Measurements from ENCODE around the gene ZNF423.

Gene ZNF423

DNA sequence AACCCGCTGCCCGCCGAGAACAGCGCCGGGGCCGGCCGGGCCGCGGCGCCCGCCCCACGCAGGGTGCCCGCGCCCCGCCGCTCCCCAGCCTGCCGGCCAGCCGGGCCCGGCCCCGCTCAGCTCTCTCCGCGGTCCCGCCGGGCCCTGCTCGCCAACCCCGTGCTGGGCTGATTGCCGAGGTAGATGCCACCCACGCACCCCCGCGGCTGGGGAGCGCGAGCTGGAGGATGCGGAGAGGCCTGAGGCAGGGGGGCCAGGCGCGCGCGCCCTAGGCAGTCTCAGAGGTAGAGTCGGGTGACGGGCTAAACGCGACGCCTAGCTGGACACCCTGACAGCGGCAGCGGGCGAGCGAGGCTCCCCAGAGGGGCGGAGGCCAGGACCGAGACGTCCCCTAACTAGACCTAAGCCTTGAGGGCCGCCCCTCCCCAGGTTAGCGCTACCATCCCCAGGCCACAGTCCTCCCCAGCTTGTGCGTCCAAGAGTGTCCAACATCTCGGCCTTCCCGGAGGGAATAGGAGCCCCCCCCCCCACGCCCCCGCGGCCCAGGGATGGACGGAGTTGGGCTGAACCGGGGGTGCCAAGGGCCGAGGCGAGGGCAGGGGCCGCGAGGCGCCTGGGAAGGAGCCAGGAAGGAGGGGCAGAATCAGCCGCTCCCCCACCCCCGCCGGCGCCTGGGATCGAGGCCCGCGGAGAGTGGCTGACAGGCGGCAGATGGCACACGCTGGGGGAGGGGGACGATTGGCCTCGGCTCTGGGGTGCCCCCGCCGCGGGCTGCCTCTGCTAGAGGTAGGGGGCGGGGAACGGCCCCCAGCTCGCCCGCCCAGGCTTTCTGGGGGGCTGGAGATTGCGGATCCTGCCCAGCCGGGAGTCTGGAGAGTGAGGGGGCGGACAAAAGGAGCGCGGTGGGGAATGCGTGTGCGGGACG is 2.5 kb upstream of the ZNF423 start:
- Histone ChIP-seq H3K9ac (ENCODE audit: insufficient read length, low read depth) (peak overlapping the region; percentile 95), H3K4me1 (ENCODE audit: insufficient read depth, insufficient read length) (peaks cover 6% of the 10 kb centered on the region), H3K27me3 (ENCODE audit: insufficient read depth, insufficient read length) (peaks cover 8% of the 10 kb centered on the region), H3K9me3 (ENCODE audit: insufficient read depth, low read length) (no peaks in the 10 kb centered on the region), H3K4me3 (ENCODE audit: insufficient read length, low read depth) (peak overlapping the region; percentile 72), H3K36me3 (ENCODE audit: insufficient read depth, insufficient read length, low read length) (peaks cover 8% of the 10 kb centered on the region)
- no peak for DNase-seq (ENCODE audit: low read depth, low spot score)
- TF ChIP-seq SUZ12 (IDR thresholded peaks at IDR 0.05; ENCODE audit: extremely low read depth, insufficient read depth, insufficient read length), result no peak
- no peak for TF ChIP-seq ZNF274 (IDR thresholded peaks at IDR 0.05; ENCODE audit: low read depth, low read length)
- no peak for TF ChIP-seq YY1 (IDR thresholded peaks at IDR 0.05; ENCODE audit: insufficient read depth, insufficient read length)

DNA sequence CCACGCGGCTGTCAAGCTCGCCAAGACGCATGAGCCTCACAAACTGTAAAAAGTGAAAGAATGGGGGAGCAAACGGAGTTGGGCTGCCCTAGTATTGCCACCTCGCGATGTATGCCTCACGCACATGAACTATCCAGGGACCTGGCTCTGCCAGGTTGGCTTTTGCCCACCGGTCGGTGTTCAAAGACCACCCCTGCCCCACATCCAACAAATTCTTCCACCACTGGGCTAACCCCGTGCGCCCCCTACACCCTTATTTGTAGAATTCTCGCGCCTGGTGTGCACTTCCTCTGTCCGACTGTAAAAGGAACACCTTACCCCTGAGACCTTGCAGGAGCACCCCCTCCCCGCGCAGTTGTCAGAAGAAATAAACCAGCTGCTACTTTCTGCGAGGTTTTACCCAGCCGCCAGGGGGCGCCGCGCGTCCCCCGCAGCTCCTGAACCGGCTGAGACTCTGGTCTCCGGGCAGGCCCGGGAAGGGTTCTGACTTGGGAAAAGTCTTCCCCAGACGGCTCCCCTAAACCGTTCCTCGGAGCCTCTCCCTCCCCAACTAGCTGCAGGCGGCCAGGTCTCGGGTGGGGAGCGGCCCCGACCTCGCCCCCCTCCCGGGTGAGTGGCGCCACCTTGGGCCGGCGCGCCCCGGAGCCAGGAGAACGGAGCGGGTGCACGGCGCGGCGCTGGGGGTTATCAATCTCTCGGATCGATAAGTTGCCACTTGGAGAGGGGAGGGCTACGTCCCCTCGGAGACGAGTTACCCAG is 1.7 kb upstream of the ZNF423 start:
- DNase-seq (ENCODE audit: low read depth, low spot score), result peak; percentile 79
- H3K9ac ChIP-seq (ENCODE audit: insufficient read length, low read depth), result peak overlapping the region; percentile 95

DNA sequence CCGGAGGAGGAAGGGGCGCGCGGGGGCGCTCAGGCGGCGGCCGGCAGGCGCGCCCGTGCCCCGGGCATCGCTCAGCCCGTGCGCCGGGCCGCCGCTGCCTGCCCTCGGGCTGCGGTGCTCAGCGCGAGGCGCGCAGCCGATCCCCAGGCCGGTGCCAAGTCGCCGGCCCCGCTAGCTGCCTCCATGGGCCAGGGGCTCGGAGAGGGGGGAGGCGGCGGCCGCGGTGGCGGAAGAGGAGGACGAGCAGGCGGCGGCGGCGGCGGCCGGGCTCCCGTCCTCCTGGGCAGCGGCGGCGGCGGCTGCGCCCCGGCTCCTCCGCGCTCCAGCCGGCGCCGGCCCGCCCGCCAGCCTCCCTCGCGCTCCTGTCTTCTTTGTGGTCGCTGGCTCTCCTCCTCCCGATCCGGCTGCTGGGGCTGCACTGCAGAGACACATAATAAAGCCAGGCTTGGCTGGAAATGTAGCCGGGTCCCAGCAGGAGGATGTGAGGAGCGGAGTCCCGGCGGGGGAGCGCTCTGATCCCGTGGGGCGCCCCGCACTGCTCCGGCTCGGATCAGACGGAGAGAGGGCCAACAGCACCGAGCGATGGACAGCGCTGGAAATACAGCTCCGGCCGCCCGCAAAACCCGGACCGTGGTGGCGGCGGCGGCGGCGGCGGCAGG is 889 bp upstream of the ZNF423 start:
- Histone ChIP-seq H3K4me3 (ENCODE audit: insufficient read length, low read depth) (peak overlapping the region; percentile 72), H3K36me3 (ENCODE audit: insufficient read depth, insufficient read length, low read length) (peaks cover 16% of the 10 kb centered on the region), H3K9me3 (ENCODE audit: insufficient read depth, low read length) (no peaks in the 10 kb centered on the region), H3K4me1 (ENCODE audit: insufficient read depth, insufficient read length) (peaks cover 6% of the 10 kb centered on the region), H3K27me3 (ENCODE audit: insufficient read depth, insufficient read length) (peaks cover 8% of the 10 kb centered on the region), H3K9ac (ENCODE audit: insufficient read length, low read depth) (peak overlapping the region; percentile 95)
- TF ChIP-seq YY1 (IDR thresholded peaks at IDR 0.05; ENCODE audit: insufficient read depth, insufficient read length), result no peak
- peak; percentile 81 for DNase-seq (ENCODE audit: low read depth, low spot score)

More for the DNA sequence above, 1.7 kb upstream of the ZNF423 start:
- Histone ChIP-seq H3K27me3 (ENCODE audit: insufficient read depth, insufficient read length) (peaks cover 8% of the 10 kb centered on the region), H3K36me3 (ENCODE audit: insufficient read depth, insufficient read length, low read length) (peaks cover 11% of the 10 kb centered on the region), H3K9me3 (ENCODE audit: insufficient read depth, low read length) (no peaks in the 10 kb centered on the region), H3K4me3 (ENCODE audit: insufficient read length, low read depth) (peak overlapping the region; percentile 72), H3K4me1 (ENCODE audit: insufficient read depth, insufficient read length) (peaks cover 6% of the 10 kb centered on the region)
- TF ChIP-seq YY1 (IDR thresholded peaks at IDR 0.05; ENCODE audit: insufficient read depth, insufficient read length) (no peak), SUZ12 (IDR thresholded peaks at IDR 0.05; ENCODE audit: extremely low read depth, insufficient read depth, insufficient read length) (no peak)

DNA sequence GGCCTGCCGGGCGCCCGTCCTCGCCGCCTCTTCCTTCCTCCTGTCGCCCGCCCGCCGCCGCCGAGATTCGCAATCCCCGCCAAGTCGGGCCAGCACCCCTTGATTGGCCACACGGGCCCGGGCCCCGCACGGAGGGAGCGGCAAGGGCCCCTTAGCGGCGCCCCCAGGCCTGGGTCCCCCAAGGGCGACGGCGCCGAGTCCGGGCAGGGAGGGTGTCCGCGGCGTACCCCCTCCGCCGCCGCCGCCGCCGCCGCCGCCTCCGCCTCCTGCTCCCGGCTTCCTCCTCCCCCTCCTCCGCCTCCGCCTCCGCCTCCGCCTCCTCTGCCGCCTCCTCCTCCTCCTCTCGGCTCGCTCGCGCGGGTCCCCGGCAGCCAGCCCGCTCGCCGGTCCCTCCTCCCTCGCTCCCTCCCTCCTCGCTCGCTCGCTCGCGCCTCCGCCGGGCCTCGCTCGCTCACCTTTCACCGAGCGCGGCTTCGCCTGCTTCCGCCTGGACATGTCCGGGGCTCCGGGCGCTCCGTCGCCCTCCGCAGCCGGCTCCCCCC is 561 bp downstream of the ZNF423 start:
- peaks cover 23% of the 10 kb centered on the region for H3K36me3 ChIP-seq (ENCODE audit: insufficient read depth, insufficient read length, low read length)
- peak overlapping the region; percentile 71 for H3K4me3 ChIP-seq (ENCODE audit: insufficient read length, low read depth)
- H3K4me1 ChIP-seq (ENCODE audit: insufficient read depth, insufficient read length), result peaks cover 6% of the 10 kb centered on the region
- no peaks in the 10 kb centered on the region for H3K9me3 ChIP-seq (ENCODE audit: insufficient read depth, low read length)
- TF ChIP-seq ZNF274 (IDR thresholded peaks at IDR 0.05; ENCODE audit: low read depth, low read length) (no peak), SUZ12 (IDR thresholded peaks at IDR 0.05; ENCODE audit: extremely low read depth, insufficient read depth, insufficient read length) (no peak), YY1 (IDR thresholded peaks at IDR 0.05; ENCODE audit: insufficient read depth, insufficient read length) (no peak)
- peak overlapping the region; percentile 79 for H3K9ac ChIP-seq (ENCODE audit: insufficient read length, low read depth)
- peaks cover 3% of the 10 kb centered on the region for H3K27me3 ChIP-seq (ENCODE audit: insufficient read depth, insufficient read length)
- peak; percentile 72 for DNase-seq (ENCODE audit: low read depth, low spot score)

DNA sequence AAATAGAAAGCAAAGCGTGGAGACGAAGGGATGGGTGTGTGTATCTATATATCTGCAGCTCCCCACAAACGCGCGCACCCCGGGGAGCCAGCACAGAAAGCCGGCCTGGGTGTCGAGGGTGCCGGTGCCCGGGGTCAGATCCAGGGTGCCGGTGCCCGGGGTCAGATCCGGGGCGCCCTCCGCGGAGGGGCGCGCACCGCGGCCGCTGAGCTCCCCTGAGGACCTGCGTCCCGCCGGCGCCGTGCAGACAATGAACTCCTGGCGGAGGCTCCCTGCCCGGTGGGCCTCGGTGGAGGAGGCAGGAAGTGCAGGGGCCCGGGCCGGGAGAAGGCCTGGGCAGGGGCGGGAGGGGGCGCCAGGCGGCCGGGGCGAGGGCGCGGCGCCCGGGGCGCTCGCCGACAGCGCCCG is 1.1 kb downstream of the ZNF423 start:
- Histone ChIP-seq H3K36me3 (ENCODE audit: insufficient read depth, insufficient read length, low read length) (peaks cover 28% of the 10 kb centered on the region), H3K9me3 (ENCODE audit: insufficient read depth, low read length) (no peaks in the 10 kb centered on the region), H3K9ac (ENCODE audit: insufficient read length, low read depth) (peak overlapping the region; percentile 79), H3K4me3 (ENCODE audit: insufficient read length, low read depth) (peak overlapping the region; percentile 71), H3K4me1 (ENCODE audit: insufficient read depth, insufficient read length) (peaks cover 6% of the 10 kb centered on the region), H3K27me3 (ENCODE audit: insufficient read depth, insufficient read length) (peaks cover under 1% of the 10 kb centered on the region)
- TF ChIP-seq YY1 (IDR thresholded peaks at IDR 0.05; ENCODE audit: insufficient read depth, insufficient read length) (no peak), SUZ12 (IDR thresholded peaks at IDR 0.05; ENCODE audit: extremely low read depth, insufficient read depth, insufficient read length) (no peak)
- DNase-seq (ENCODE audit: low read depth, low spot score), result no peak

DNA sequence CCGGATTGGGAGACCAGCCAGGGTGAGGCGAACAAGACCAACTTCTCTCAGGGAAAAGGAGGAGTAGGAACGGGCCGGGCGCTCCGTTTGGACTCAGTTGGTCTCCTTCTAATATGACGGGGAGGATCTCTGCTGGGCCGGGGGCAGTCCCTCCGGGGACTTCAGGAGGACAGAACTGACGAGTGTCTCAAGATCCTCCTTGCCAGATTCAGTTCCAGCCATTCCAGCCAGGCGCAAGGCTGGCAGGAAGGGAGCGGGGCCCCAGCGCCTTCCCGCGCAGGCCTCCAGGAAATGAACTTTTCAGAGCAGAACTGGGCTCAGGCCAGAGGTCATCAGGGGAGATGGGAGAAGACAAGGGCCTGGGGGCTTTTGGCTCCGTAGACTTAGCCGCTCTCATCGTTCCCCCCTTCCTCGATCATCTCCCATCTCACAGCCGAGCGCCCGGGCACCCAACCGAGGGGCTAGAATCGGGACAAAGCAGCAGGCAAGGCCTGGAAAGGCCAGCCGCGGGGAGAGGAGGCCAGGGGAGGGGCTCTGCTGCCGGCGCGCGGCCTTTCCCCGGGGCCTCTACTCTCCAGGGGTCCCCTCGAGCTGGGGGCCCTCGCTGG is 1.6 kb downstream of the ZNF423 start:
- TF ChIP-seq YY1 (IDR thresholded peaks at IDR 0.05; ENCODE audit: insufficient read depth, insufficient read length), result no peak
- no peak for TF ChIP-seq ZNF274 (IDR thresholded peaks at IDR 0.05; ENCODE audit: low read depth, low read length)
- TF ChIP-seq SUZ12 (IDR thresholded peaks at IDR 0.05; ENCODE audit: extremely low read depth, insufficient read depth, insufficient read length), result no peak
- H3K9me3 ChIP-seq (ENCODE audit: insufficient read depth, low read length), result no peaks in the 10 kb centered on the region
- no peak for DNase-seq (ENCODE audit: low read depth, low spot score)
- peak overlapping the region; percentile 79 for H3K9ac ChIP-seq (ENCODE audit: insufficient read length, low read depth)
- H3K27me3 ChIP-seq (ENCODE audit: insufficient read depth, insufficient read length), result no peaks in the 10 kb centered on the region
- peaks cover 6% of the 10 kb centered on the region for H3K4me1 ChIP-seq (ENCODE audit: insufficient read depth, insufficient read length)
- peak overlapping the region; percentile 71 for H3K4me3 ChIP-seq (ENCODE audit: insufficient read length, low read depth)
- peaks cover 33% of the 10 kb centered on the region for H3K36me3 ChIP-seq (ENCODE audit: insufficient read depth, insufficient read length, low read length)
